HG03045 (cell line): ENCODE results near the gene TANK.

Experiments
- ATAC-seq: cut with Tn5 transposase; IDR thresholded peaks from one replicate; pipeline ENCODE4 v1.9.1; 2021; ENCODE audit warnings: mild to moderate bottlenecking, moderate library complexity; ENCODE audit not compliant: unreplicated experiment

TANK gene, protein sequence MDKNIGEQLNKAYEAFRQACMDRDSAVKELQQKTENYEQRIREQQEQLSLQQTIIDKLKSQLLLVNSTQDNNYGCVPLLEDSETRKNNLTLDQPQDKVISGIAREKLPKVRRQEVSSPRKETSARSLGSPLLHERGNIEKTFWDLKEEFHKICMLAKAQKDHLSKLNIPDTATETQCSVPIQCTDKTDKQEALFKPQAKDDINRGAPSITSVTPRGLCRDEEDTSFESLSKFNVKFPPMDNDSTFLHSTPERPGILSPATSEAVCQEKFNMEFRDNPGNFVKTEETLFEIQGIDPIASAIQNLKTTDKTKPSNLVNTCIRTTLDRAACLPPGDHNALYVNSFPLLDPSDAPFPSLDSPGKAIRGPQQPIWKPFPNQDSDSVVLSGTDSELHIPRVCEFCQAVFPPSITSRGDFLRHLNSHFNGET

DNA sequence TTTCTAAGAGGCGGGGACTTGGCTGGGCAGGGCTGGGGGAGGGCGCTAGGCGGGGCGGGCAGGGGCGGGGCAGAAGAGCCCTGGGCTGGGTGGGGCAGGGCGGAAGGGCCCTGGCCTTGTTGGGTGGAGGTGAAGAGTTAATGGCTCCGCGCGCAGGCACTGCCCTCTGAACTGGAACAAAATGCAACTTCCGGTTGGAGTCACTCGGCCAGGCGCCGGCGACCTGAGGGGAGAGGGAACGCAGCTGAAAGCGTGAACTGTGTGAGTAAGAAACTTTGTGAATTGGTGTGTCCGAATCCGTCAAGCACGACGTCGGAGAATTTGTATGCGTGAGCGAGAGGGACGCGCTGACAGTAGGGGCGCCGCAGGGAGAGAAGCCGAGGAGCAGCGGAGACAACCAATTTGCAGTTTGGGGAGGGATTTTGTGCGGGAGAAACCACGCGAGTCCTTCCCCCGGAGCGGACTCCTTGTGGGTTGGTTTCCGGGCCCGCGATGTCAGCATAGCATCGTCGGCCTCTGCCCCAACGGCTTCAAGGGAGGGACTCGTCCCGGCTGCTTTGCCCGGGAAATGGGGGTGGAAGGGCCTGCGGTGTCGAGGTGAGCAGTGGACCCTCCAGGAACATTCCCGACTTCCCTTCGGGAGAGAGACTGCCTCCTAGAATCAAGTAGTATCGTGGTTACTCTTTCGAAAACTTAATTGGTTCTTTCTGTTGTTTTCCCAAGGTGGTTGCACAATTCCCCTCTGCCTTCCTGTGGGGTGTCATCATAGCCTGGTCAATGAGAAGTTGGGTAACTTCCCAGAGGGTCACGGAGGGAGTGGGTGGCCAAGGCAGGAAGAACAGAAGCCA, at the start of gene TANK:
TANK (plus strand) TSS at position 203 of the 848 bp plus-strand sequence. CDS start 19,235 bp downstream, outside the sequence.
- peak; percentile 93 for ATAC-seq

DNA sequence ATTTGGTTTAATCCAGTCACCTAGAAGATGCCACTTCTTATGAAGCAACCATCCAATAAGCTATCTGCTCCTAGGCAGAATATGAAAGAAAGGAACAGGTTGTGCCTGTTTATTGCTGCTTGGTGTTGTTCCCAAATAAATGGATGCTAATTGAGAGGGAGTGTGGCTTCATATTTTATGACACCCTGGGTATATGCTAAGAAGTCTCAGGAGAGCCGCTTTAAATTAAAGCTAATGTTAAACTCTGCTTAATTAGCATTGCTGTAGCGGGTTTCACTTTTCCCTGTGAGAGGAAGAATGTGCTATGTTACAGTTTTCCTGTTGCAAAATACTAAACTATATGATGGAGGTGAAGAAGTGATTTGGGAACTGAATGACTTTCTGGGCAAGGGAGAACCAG, 48.7 kb upstream of the TANK start:
- ATAC-seq, result no peak

DNA sequence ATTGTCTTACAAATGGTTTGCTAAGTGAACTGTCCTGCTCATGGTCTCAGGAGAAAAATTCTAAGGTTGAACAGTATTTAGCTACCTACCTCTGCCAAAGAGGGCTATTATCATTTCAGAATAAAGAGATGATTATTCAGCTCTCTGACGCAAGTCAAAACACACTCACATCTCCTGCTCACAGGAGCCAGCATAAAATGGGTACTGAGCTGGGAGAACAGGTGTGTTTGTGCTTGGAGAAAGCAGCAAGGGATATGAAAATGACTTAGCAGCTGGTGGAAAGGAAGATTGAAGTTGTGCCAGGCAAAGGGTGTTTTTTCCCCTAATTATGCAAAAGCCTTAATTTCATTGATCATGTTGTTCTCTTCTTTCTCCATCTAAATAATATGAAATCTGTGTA, 47.3 kb upstream of the TANK start:
- ATAC-seq, result no peak

DNA sequence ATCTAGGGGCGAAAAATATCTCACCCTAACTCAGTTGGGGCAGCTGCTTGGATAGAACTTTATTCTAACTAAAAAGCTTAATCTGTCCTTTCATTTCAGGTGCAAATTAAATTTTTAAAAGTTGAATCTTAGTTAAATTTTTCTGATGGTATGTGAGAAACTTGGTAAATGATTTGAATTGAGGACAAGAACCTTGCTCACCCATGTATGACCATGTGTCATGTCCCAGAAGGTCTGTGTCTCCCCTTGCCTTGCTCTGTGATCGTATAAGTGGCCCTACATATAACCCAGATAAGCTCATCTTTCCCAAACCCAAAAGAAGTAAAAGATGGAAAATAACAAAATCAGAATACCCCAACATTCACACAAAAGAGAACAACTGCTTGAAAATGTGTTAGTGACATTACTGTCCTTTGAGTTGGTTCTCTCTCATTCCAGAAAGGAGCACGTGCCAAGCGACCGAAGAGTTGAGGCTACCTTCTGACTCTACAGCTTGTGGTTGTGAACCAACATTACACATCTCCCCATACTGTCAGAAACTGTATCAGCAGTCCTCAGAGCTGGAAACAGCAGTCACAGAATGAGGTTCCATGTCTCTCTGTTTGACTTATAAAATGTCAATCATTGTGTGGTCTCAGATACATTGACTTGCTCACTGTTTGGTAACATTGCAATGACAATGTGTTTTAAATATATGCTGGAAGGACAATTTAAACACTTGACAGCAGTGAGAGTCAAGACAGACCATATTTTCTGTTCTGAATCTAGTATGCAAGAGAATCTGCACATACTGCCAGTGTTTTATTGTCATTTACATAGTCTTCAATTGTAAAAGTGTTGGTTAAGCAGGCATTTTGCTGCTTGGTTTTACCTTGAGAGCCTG, 46.3 kb upstream of the TANK start:
- ATAC-seq, result no peak

DNA sequence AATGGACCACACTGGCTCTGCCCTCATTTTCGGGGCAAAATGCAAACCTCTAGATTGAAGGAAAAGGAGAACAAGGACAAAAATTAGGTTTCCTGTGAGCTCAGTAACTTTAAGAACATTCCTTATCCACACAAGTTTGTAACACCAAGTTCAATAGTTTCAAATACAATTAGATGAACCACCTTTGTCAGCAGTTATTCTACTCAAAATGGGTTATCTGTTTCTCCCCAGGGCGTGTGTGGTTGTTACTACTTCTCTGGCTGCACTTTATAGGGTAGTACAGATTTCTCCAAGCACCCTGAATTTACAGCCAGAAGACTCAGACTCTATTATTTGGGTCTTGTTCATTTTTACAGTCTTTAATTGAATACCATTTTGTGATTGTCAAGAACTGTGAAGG, 45.0 kb upstream of the TANK start:
- no peak for ATAC-seq

DNA sequence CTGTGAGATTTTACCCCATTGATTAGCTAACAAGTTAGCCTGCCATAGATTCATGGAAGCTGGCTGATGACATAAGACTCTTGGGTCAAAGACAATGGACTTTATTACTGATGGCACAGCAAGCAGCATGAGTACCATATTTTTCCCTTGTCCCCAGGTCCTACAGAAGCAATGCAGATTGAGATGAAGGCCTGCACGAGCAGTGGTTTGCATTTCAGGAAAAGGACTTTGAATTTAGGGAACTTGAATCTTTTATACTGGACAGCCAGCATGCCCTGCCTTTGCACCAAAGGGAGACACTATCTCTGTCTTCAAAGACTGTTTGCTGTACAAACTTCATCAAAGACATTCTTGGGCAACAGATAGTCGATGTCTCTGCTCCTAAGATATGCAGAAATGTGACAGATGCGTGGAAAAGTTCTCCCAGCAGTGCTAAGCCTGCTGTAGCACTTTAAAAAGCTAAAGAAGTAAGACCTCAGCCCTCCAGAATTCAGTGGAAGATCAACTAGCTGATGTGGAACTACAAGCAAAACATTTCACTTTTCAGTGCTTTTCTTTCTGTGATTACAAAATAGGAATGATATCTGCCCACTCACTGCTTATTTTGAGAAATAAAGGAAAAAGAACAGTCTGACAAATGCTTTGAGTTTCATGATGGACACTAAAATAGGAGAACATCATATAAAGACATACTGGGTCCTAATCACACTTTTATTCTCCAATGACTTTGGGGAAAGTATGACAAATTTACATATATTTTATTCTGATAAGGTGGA, 44.4 kb upstream of the TANK start:
- no peak for ATAC-seq

DNA sequence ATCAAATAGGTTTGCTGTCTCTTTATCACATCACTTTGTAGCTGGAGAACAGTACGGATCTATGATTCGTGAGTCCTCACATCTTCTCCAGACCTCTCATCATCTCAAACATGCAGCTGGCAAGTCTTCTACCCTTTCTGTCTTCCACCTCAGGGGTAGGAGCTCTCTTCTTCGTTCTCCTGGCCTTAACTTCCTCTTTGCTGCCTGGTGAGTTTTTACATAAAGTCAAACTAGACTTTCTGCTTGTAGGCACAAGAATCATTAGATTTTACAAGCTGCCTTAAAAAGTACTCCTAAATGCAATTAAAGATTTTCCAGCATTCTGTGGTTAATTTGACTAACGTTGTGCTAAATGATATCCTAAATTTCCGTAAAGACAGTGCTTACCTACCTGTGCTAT, 43.7 kb upstream of the TANK start:
- no peak for ATAC-seq

DNA sequence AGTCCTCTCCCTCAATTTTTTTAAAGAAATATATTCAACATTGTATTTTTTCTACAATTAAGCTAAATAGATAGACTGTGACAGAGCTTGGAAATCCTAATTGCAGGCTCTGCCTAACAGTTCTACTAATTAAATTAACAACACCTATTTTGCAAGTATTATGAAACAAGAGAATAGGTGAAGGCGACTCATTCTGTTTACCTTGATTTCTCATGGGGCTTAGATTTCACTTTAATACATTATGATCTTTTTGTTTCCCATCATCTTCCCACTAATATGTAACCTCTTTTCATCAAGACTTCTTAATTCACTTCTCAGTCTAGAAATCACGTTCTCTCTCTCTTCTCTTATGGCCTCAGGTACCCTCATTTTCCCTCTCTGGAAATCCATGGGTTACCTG, 42.7 kb upstream of the TANK start:
- ATAC-seq, result no peak

DNA sequence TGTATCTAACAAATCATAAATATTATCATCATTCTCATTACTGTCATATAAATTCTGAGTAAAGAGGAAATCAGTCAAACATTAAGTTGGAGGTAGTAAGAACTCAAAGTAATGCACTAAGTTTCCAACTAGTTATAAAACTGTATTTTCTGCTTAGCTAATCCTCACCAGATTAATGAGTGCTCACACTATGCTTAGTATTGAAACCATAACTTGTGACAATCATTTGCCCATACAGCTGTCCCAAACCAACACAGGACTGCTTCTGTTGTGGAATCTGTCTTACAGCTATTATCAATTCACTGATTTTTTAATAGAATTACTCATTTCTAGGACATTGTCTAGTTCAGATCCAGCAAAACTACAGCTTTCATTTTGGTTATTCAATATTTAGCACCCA, 41.5 kb upstream of the TANK start:
- ATAC-seq, result no peak

DNA sequence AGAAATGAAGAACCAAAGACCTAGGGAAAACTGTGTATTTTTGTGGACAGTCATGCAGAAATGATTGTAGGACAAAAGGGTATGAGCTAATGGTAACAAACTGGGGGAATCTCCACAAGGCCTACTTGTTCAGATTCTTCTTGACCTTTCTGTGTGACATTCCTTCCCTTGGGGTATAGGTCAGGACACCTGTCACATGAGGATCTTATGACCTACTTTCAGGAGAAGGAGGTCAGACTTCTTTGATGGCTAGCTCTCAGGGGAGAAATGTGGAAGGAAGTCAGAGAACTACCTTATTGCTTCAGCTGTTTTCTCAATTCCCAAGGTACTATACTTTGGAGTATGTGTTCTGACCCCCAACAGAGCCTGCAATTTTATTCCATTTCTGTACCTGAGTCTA, 40.7 kb upstream of the TANK start:
- ATAC-seq, result no peak

DNA sequence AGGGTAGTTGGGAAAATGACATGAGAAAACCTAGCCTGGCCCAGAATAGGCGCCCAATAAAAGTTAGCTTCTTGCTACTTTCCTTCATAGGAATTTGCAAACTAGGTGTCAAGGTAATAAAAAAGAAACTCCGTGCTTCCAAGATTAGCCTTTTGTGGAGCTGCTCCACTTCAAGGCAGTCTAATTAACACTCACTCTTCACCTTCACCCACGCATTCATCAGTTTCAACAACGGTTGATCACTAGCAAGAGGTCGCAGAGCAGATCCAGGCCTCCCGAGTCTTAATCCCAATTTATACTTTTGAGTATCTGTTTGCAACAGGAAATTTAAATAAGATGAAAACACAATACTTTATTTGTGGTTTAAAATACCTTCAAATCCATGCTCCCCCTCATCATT, 39.5 kb upstream of the TANK start:
- no peak for ATAC-seq

DNA sequence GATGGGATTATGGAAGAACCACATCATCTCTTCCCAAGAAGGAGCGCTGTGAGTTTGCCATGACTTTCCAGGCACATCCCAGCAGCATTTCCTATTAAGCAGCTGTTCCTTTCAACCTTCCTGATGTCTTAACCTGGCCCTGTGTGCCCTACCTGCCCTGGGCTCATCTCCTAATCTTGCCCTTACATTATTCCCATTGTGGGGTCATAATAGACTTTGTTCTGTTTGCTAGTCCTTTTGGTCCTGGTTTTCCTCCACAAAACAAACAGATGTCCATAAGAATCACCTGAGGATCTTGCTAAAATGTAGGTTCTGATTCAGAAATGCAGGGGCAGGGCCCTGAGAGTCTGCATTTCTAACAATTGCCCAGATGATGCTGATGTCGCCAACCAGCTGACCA, 38.6 kb upstream of the TANK start:
- ATAC-seq, result no peak

DNA sequence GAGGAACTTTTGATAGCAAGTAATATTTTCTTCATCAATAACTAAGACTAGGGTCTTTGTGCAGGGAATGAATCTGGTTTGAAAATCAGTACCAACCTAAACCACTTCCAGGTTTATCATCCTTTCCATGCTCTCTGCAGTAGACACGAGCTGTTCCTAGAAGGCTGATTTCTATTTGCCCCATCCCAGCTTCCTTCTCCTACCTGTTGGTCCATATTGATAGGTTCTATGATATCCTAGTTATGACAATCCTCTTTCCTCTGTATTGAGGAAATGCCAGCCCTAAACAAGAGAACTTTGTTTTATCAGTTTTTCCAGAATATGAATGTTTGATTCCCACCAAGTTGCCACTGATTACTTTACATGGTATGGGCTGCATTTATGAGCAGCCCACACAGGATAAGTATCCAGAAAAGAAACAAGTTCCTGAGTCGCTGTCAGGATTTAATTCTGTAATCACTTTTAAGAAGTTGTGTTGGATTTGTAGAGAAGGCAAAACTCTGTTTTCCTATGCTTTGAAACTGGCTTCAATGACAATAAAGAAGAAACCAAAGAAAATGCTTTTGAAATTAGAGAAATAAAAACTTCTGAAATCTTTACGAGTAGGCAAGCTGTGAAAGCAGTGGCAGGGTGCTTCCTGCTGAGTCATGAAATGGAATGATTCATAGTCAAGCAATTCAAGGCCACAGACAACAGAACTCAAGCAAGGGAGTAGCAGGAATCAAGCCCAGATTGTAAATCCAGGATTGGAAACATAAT, 37.3 kb upstream of the TANK start:
- peak; percentile 55 for ATAC-seq

DNA sequence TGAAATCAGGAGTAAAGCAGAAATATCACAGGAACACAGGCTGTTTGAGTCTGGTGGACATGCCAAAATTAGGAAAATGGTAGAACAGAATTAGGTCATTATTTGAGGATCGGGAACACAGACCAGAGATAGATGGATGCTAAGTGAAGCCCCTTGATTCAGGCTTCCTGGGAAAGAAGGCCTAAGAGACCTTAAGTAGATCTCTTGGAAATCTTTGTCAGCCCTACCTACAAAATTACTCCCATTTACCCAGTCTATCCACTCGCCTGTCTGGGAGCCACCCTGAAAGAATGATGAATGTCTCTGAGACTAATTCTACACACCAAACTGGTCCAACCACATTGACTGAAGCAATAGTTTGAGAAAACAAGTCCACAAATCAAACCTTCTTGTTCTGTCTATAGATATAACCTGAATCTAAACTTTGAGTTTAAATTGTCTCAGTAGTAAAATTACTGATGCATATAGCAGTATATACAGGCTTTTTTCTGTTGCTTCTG, 36.6 kb upstream of the TANK start:
- ATAC-seq, result no peak

DNA sequence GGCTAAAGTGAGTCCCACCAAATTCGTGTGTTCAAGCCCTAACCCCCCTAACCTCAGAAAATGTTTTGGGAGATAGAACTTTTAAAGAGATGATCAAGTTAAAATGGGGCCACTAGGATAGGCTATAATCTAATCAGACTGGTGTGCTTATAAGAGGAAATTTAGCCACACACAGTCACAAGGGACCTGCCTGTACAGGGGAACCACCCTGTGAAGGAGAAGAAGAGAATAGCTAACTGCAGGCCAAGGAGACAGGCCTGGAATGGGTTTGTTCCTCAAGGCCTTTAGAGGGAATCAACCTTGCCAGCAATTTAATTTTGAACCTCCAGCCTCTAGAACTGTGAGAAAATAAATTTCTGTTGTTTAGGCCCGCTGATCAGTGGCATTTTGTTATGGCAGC, 36.0 kb upstream of the TANK start:
- no peak for ATAC-seq

DNA sequence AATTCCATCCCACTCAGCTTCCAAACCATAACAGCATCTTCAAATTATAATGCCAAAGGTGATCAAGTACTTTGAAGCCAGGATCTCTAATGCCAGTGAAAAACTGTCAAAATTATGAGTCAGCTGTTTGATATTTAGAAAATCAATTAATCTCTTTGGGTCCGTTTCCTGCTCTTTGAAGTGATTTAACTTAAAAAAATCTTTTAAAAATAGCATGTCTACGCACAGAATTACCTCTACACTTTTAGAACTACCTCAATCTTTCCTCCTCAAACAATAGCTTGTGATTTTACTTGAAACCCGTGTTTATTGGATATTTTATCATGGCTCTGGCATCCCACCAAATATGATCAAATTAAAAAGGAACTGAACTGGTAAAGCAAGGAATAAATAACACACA, 31.3 kb upstream of the TANK start:
- no peak for ATAC-seq

DNA sequence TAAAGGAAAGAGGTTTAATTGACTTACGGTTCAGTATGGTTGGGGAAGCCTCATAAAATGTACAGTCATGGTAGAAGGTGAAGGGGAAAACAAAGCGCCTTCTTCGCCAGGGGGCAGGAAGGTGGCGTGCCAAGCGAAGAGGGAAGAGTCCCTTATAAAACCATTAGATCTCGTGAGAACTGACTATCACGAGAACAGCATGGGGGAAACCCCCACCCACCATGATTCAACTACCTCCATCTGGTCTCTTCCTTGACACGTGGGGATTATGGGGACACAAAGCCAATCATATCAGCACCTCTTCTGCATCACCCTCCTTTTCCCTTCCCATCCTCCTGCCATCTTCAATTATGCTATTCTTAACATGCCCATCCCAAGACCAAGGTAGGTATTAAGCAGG, 29.9 kb upstream of the TANK start:
- no peak for ATAC-seq

DNA sequence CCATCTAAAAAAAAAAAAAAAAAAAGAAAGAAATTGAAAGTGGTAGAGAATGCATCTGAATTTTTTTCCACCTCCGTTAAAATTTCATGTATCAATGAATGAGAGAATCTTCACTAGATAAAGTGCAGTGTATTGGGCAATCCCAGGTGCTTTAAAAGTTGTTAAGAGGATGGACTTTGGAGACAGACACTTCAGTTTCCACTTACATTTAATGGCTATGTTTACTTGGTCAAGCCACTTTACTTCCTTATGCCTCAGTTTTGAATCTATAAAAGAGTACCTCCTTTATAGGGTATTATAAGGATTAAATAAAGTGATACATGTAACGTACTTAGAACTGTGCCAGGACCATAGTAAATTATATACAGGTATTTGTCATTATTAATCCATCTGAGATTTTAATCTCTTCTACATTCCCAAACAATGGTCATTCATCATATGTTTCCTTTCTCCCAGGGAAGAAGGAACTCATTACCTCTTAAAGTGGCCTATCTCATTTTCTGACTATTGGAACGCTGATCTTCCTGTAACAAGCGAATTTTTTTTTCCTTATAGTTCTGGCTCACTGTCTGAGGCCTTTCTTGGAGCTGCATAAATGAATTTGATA, 29.1 kb upstream of the TANK start:
- no peak for ATAC-seq

DNA sequence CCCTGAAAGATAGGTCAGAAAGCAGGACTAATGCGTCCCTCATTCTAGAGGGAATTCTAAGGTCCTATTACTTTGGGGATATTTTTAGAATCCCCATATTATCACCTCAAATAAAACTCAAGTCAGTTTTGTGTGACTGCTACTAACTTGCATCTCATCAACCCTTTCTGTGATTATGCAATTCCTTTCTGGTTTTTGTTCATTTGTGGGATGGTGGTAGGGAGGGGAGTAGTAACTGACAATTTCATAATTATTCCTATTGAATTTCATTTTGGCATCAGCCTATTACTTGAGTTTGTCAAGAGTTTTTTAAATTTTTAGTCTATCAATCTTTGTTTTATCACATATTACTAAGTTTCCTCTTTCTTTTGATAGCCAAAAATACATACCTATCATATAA, 28.4 kb upstream of the TANK start:
- ATAC-seq, result no peak
